ENCODE measurements around the gene TRPM3.
"Not testable (repeated sequence)": the region's sequence is repeated elsewhere in the genome, so short reads cannot be mapped to it uniquely, and the experiment has no call there.

TRPM3 gene

DNA sequence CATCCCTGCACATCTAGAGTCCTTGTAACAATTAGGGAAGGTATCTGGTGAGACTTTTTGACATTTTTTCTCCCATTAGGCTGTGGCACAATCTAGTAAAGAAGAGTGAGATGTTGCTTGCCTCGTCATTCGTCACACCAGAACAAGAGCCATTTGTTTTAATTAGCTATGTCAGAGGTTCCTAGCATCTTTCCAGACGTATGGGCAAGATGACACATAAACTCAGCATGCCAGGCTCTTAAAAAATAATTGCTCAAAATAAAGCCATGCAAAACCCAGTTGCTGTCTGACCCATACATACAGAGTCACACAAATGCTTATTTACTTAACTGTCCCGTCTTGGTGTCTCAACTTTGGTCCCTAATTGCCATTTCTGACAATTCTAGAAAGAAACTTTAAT is 125.9 kb downstream of the TRPM3 start:
- no peak for DNase-seq

DNA sequence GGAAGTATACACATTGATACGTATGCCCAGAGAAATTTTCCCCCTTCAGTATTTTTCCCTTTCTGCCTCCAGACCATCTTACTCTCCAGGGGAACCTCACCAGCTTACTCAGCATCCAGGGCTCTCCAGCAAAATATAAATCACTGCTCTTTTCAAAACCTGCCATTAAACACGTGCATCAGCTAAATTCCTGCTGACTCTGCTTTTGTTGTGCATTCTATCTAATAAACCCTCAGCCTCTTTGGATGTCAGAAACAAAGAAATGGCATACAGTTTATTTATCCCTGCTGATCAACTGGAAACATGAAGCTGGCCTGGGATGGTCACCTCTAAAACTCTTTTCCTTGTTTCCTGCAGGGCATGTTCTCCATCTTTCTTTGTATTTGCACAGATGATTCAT is 126.8 kb downstream of the TRPM3 start:
- DNase-seq: no peak

DNA sequence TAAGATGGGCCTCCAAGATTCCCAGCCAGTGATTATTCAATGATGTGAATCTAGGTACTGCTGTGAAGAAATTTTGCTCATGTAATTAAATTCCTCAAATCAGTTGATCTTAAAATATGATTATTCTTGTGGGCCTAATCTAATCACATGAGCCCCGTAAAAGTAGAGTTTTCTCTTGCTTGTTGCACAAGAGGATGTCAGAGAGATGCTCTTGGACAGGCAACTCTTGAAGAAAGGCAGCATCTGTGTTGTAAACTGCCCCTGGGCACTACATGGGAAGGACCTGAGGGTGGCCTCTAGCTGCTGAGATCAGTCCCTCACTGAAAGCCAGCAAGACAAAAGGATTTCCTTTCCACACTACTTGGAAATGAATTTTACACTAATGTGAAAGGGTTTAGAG is 132.9 kb downstream of the TRPM3 start:
- no peak for DNase-seq

DNA sequence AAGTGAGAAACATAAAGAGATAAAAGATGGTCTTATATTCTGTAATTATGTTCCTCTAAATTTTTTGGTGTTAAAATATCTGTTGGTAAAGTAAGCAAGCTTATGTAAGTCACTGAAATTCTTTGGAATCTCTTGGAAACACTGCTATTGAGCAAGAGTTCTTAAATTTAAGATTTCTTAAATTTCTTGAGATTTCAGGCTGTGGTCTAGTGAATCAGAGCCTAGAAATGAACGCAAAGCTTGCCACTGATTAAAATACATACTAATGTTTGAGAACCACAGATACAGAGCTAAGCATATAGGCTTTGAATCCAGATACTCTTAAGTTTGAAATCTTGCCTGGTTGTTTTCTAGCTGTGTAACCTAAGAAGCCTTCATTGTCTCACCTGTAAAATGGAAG is 133.4 kb downstream of the TRPM3 start:
- DNase-seq: no peak

DNA sequence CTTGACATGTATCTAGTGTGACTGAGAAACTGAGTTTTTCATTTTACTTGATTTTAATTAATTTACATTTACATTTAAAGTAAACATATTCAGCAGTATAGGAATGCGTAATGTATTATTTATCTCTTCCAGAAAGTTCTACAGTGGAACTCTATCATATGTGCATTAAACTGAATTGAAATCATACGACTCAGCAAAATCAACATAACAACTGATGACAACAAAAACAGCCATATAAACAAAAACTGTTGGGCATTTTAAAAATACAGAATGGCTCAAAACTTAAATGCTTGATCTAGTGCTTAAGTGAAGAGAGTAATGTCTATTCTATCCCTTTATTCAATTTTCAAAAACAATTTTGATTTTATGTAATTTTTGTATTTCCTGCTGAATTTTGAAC is 134.4 kb downstream of the TRPM3 start:
- DNase-seq: no peak

DNA sequence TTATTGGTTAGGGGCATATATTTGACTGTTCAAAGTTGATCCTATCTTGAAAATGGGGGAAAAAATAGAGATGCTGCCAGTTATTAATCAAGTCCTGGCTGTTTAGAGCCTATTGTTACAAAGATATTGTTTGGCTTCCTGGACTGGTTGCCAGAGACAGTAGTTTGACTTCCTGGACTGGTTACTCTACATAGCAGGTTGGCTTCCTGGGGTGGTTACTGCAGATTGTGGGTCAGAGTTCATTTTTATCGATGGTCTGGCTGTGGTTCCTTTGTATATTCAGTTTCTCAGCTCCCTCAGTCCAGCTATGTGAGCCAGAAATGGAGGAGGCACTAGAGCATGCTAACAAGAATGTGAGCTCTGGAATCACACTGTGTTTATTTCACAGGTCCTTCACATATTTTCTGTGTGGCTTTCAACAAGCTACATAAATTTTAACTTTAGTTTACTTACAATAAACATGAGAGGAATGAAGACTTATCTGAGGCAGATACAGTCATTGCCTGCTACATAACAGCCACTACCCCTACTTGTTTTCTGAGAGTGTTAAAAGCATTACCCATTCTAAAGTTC is 137.6 kb downstream of the TRPM3 start:
- no peak for DNase-seq

DNA sequence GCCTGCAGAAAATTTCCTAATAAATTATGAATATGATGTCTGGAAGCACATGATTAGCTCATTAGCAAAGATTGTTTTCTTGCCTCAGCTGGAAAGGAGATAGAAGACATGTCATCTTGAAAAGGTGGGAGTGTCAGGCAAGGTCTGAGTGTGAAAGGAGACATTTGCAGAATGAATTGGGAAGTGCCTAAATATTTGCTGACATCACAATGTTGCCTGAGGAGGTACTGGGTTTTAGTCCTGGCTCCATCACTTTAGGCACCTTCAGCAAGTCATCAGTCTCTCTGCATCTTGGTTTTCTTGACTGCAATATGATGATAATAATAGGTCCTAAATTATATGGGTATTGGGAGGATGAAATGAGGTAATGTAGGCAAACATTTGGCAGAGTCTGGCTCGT is 140.1 kb downstream of the TRPM3 start:
- no peak for DNase-seq

DNA sequence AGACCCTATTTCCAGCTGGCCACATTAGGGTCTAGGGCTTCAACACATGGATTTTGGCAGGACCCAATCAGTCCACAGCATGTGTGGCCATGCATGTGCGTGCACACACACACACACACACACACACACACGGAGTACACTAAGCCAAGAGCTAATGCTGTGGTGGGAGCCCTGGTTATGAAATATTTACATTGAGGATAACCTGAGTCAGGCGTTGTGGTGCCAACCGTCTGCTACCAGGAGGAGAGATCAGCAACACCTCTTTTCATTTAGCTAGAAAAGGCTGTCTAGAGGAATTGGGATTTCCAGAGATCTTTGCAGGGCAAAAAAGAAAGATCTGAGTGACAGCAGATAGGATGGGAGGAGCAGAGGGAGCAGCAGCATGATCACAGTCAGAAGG is 141.5 kb downstream of the TRPM3 start:
- DNase-seq: no peak

DNA sequence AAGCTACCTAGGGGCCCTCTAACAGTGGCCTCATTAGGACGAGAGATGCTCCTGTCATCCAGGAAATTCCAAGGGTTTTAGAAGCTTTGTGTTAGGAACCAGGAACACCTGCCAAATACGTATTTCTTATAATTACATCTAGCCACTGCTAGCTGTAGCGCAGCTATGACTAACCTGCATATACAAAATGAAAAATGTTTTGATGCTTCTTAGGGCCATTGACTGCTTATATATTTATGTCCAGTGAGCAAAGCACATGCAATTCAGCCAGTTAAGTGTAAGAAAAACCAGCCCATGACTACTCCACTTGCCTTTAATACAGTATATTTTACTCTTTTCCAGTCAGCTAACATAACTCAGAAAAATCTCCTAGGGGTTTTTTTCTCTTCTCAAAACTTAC is 143.3 kb downstream of the TRPM3 start:
- DNase-seq: no peak

DNA sequence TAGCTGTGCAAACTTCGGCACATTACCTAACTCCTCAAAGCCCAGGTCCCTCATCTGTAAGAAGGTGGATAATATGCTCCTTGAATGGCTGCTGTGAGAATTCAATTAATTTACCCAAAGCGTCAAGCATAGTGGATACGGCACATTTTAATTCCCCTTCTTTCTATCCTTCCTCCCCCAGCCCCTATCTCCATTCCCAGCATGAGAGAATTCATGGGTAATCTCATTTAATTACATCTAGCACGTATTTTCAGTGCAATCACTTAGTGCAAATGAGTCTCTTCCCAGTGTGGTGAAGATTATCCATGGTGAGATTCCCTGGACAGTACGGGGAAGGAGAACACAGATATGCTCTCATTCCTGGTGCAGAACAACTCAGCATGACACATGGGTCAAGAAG is 145.6 kb downstream of the TRPM3 start:
- DNase-seq: no peak

DNA sequence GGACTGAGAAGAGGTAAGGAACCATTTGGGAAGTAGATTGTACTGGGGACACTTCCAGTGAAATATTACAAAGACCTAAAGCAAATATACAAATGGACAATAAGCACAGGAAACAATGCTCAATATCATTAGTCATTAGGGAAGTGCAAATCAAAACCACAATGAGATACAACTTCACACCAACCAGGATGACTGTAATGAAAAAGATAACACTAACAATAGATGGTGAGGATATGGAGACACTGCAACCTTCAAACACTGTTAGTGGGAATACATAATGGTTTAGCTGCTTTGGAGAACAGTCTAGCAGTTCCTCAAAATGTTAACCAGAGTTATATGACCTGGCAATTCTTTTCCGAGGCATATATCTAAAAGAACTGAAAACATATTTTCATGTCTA is 149.7 kb downstream of the TRPM3 start:
- no peak for DNase-seq

DNA sequence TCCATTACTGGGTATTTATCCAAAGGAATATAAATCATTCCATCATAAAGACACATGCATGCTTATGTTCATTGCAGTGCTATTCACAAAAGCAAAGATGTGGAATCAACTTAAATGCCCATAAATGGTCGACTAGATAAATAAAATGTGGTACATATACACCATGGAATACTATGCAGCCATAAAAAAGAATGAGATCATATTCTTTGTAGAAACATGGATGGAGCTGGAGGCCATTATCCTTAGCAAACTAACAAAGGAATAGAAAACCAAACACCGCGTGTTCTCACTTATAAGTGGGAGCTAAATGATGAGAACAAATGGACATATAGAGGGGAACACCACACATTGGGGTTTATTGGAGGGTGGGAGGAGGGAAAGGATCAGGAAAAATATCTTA is 155.0 kb downstream of the TRPM3 start:
- not testable (repeated sequence) for DNase-seq

DNA sequence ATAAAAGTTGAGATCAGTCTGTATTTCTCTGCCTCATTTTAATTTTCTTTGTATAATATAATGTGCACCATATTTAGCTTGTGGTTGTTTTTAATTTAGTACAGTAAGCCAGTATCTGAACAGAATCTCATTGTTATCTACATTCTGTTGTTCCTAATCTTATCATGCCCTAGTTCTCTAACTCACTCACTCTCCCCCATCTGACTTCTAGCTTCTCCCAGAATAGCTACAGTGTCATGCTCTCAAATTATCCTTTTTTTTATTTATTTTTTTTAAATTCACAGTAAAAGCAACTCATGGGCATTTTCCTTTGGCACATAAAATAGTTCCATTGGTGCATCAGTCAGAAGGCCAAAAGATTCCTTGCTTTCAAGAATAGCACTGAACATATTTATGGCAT is 156.6 kb downstream of the TRPM3 start:
- DNase-seq: no peak

DNA sequence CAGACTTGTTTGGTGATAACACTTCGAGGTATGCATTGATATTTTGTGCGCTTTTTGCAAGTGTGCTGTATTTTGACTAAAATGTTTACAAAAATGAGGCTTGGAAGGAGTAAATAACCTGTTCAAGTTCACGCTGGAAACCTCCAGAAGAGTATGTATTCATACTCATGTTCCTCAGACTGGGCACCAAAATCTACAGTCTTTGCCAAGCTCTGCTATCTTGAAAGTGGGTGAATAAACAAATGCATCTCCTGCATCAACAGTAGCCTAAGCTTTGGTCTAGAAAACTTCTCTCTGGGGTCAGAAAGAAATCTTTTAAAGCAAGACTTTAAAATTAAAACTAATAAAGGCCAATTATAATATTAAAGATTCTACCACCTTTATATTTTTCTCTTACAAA is 157.9 kb downstream of the TRPM3 start:
- no peak for DNase-seq

DNA sequence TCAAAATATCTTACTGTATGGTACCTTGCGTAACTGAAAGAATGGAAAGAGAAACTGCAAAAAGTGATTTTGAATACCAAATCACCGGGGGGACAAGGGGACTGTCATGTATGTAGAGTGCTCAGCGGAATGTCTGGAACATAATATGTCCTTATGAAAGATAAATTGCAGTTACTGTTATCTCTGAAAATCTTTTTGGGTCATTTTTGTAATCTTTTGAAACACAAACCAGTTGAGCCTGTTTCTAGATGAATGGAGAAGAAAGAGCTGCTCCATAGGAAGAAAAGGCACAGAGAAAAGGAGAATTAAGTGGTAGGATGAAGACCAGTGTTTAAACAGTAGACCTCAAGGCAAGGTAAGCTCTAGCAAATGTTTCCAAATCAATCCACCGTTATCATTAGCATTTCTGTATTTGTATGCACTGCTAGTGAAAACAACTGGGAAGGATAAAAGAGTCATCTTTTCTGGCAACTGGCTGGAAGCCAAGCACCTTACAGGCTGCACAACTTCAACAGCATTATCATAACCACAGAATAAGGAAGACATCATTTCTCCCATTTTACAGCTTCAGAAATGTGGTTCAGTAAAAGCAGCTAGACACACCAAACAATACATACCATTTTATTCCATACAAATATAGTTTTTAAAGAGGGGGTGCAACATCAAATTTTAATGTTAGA is 158.5 kb downstream of the TRPM3 start:
- no peak for DNase-seq

DNA sequence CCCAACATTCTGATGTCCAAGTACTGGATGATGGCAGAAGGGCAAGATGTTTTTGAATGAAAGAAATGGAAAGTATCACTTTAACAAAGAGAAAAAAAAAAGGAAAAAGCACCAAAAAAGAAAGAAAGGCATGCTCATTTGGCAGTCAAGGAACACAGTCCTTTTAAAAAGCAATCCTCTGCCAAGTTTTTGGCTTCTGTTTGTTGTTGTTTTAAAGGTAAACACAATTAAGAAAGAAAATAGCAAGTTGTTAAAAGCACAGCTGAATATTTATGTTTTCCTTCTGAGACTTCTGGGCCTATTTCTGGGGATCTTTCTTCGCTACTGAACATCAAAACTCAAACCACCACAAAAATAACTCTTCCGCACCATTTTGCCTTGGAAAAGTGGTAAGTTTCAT is 162.1 kb downstream of the TRPM3 start:
- DNase-seq: no peak

DNA sequence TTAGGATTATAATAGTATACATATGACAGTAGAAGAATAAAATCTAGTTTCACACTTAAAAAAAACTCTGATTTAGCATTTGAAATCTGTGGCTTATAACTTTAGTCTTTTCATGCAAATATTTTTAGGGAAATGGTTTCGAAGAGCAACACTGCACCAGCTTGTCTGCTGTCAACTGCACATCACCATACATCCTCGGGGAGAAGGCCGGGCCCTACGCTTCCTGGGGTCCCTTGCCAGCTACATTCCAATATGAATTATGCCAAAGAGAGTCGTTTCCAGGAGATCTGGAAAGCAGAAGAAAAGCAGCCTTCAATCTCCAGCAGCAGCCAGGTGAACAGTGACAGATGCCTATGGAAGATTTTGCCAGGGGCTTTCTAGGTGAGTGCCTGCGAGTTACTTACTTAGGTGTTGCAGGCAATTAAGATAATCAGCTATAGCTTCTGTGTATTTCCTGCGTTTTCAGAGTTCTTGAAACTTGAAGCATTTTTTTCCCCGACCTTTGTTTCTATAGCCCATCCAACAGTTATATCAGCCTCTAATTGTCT is 166.8 kb downstream of the TRPM3 start:
- DNase-seq: no peak

DNA sequence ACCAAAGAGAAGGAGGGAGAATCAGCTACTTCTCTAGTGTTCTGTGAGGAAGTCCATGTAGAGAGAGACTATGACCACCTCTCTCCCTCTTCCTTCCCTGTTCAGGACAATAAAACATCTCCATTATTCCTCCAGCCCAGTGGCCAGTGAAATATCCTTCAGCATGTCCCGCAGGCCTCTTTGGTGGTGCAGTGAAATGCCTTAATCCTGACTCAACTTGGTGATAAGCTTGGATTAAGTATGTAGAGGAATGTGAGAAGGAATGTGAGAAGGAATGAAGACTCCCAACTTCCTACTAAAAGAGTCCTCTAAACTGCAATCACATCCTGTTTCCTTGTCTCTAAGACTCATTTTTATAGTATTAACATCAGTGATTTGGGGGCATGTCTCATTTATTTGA is 167.3 kb downstream of the TRPM3 start:
- DNase-seq: no peak

DNA sequence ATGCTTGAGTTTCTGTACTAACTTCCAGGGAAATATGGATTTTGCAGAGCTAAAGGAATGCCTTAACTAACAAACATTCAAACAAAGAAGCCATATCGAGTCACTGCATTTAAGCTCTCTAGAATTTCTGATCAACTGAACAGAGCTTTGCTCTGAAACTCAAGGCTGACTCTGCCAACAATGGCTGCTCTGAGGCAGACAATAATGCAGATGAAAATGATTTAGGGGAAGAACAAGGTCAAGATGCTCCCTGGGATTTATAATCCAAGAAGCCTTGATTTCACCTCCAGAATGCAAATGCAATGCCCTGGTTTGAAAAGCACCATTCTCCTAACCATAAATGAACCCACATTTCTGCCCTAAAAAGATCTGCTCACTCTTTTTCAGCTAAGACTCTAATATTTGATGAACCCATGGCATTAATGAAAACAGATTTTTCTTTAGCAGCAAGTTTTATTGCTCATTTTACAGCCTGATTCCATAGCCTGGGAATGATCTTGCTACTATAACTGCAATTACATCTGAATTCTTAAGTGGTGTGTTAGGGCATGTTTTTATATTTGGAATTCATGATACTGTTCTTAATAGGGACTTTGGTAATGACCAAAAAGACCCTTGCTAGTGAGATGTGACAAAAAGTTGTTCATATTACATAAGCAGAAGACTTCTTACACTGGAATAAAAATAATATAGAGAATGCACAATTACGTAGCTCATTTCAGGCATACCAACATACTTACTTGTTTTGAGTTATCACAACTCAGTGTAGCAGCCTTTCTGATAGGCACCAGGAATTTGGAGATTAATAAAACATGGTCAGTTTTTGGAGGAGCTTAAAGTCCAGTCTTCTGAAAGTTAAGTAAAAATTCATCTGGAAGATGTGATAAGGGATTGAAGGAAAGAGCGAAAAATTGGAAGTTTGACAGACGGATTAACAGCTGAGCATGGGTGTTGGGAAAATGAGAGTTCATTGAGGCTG is 169.4 kb downstream of the TRPM3 start:
- no peak for DNase-seq

DNA sequence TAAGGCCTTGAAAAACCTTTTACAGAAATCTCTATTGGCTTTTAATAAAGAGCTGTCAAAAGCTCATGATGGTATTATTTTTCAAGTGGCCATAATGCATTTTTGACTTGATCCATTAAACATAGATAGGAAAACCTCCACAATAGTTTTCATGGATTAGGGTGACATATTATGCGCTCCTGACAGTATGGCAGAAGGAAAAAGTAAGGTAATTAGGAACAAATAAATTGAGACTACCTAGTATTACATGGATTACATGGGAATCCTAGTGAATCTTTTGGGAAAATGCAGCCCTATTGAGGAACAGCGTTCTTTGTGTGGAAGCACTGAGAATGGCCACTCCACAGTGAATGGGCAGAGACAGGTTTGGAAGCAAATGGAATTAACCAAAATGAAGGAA is 171.2 kb downstream of the TRPM3 start:
- DNase-seq: no peak

DNA sequence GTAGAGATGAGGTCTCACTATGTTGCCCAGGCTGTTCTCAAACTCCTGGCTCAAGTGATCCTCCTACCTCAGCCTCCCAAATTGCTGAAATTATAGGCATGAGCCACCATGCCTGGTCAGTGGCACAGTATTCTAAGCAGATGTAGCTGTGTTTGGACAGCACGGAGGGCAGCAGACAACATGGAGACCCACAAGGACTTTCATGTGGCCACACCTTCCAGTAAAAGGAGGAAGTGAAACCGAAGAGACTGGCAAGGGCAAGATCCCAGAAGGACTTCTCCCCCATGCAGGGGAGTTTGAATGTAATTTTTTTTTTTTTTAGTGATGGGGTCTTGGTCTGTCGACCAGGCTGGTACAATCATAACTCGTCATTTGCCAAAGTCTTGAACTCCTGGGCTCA is 172.2 kb downstream of the TRPM3 start:
- DNase-seq: no peak

DNA sequence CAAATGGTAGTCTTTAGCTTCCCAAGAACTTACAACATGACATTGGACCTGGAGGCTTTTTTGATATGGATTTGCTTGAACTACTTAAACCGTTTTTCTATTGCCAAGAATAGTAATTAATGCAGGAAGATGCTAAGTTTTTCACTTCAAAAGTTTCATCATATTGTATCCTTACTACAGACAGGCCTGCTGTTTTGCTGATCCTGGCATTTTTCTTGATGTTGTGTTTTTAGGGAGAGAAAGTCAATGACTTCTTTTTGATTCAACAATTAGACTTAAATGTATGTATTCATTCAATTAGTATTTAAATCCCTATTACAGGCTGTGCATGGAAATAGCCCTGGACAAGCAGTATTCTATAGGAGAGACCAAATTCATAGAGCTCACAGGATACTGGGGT is 172.7 kb downstream of the TRPM3 start:
- DNase-seq: no peak

DNA sequence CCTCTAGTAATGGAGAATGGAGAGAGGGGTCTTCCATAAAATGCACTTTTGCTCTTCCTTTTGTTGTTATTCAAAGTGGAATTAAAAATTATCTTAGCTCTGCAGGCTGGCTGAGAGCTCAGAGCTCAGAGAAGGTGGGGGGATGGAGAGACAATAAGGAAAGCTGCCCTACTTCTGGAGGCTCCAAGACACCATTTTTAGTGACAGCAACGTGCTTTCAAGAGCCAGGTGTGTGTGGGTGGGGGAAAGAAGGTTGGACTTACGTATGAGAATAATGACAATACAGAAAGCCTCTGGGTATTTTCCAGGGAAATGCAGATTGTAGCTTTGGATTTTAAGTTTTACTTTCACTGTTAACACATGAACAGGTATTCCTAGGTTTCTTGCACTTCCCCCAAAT is 173.9 kb downstream of the TRPM3 start:
- no peak for DNase-seq

DNA sequence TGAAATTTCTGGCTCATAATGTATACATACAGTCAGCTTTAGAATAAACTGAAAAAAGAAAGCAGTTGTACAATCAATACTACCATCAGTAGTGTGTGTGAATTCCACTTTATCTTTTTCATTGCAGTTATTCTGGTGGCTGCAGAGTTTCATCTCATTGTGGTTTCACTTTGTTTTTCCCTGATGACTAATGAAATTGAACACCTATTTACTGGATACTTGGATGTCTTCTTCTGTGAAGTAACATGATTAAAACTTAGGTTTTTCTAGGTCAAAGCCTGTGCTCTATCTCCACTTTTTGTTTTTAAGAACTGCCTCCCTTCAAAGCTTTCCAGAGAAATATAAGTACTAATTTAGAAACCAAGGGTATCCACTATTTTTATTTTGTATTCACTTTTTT is 174.3 kb downstream of the TRPM3 start:
- DNase-seq: no peak
